Measurements from ENCODE around the gene CDKN2AIP. TPM values are rescaled to one million over a fixed set of nuclear protein-coding genes. Genes with fewer than 3 reads are reported as not detected.

CDKN2AIP gene
- total and polyA plus RNA-seq, 2 of the 4 experiments (the other 2 are of a cell fraction): 11.0 to 16.8 TPM

DNA sequence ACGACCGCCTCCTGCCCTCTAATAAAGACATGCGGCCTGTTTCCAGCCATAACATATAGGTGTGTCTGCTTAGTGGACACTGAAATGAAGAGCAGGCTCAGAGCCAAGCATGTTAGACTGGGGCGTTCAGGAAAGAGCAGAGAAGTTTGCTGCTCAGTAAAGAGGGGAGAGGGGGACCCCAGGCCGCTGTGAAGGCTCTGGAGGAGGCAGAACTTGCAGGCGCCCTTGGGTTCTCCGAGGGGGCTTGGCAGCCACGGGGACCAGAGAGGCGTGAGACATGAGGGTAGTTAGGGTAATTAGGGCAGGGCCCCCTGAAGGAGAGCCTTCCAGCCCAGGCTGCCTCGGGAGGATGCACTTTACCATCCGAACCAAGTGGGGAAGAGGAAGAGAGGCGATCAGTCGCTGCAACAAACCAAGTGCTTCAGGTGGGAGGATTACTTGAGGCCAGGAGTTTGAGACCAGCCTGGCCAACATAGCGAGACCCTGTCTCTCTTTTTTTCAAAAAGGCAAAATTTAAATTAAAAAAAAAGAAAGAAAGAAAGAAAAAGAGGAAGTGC lies 46.6 kb upstream of the CDKN2AIP start:
- H2BK120ac ChIP-seq (ENCODE audit: low read depth, low read length): peak overlapping the region; percentile 65; the same call in 1 of the 2 replicates
- ChIA-PET POLR2A (ENCODE audit: unreplicated experiment) (no interaction called here), CTCF (interaction anchor here (1.0 to 1.1 kb wide), 2 partner anchors 324 to 335 kb away, joined by 3 read pairs; no protein-coding TSS in a partner anchor)
- no peak overlapping the region for H3K56ac ChIP-seq (ENCODE audit: extremely low read depth, insufficient read depth, low read length)
- peak overlapping the region; percentile 82 to 83 for H4K8ac ChIP-seq (ENCODE audit: low read depth in 2 of 2, low read length in 2 of 2)
- H3K4me1 ChIP-seq (ENCODE audit: control insufficient read depth, insufficient read depth, low read length): peaks cover 4% of the 10 kb centered on the region; the same call in 1 of the 2 replicates
- no peak overlapping the region for H4K5ac ChIP-seq (ENCODE audit: low read depth, low read length)
- no peaks in the 10 kb centered on the region for H3K36me3 ChIP-seq (ENCODE audit: control insufficient read depth, insufficient read depth, low read length)
- H3K9ac ChIP-seq (ENCODE audit: low read depth, low read length): 0 out of 2 replicates have a peak overlapping the region, but pooled peaks have one; percentile 60
- peak overlapping the region; percentile 36; the same call in 1 of the 2 replicates for H4K91ac ChIP-seq (ENCODE audit: insufficient read depth, low read depth, low read length)
- no peaks in the 10 kb centered on the region for H4K20me1 ChIP-seq (ENCODE audit: insufficient read depth, low read length)
- H3K4ac ChIP-seq (ENCODE audit: low read depth, low read length): peak overlapping the region; percentile 21; the same call in 1 of the 2 replicates
- WGBS, 2 experiments (ENCODE audit: extremely low coverage in 2 of 2, insufficient read length in 1 of 2): 100% methylated on average over 2 of the region's 14 CpGs; no CpG with 5 or more reads in 1 of the 2 experiments
- no peak for TF ChIP-seq BHLHE40 (IDR thresholded peaks at IDR 0.05; ENCODE audit: low read depth, low read length)
- no peak for TF ChIP-seq NFE2L2 (IDR thresholded peaks at IDR 0.05; ENCODE audit: low read depth, low read length)
- TF ChIP-seq, protein P1, sequence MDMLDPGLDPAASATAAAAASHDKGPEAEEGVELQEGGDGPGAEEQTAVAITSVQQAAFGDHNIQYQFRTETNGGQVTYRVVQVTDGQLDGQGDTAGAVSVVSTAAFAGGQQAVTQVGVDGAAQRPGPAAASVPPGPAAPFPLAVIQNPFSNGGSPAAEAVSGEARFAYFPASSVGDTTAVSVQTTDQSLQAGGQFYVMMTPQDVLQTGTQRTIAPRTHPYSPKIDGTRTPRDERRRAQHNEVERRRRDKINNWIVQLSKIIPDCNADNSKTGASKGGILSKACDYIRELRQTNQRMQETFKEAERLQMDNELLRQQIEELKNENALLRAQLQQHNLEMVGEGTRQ (IDR thresholded peaks at IDR 0.05; ENCODE audit: low read depth, low read length): no peak
- TF ChIP-seq MAZ (IDR thresholded peaks at IDR 0.05; ENCODE audit: borderline replicate concordance, low read depth, low read length): no peak
- no peak for TF ChIP-seq FOS (IDR thresholded peaks at IDR 0.05; ENCODE audit: low read depth, low read length)
- TF ChIP-seq, protein P2, sequence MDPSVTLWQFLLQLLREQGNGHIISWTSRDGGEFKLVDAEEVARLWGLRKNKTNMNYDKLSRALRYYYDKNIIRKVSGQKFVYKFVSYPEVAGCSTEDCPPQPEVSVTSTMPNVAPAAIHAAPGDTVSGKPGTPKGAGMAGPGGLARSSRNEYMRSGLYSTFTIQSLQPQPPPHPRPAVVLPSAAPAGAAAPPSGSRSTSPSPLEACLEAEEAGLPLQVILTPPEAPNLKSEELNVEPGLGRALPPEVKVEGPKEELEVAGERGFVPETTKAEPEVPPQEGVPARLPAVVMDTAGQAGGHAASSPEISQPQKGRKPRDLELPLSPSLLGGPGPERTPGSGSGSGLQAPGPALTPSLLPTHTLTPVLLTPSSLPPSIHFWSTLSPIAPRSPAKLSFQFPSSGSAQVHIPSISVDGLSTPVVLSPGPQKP (IDR thresholded peaks at IDR 0.05; ENCODE audit: borderline replicate concordance, low read depth, low read length): no peak
- TF ChIP-seq POLR2A (IDR thresholded peaks at IDR 0.05; ENCODE audit: low read depth, low read length): no peak
- no peak for TF ChIP-seq RCOR1 (IDR thresholded peaks at IDR 0.05; ENCODE audit: insufficient replicate concordance, low read length)
- peak overlapping the region; percentile 84; the same call in 1 of the 2 replicates for H3K4me2 ChIP-seq (ENCODE audit: low read depth, low read length)
- no peaks in the 10 kb centered on the region for H3K9me1 ChIP-seq (ENCODE audit: insufficient read depth, low read length)
- no peak overlapping the region for H2BK15ac ChIP-seq (ENCODE audit: low read depth, low read length)
- H3K18ac ChIP-seq (ENCODE audit: low read depth, low read length): no peak overlapping the region
- 0 out of 2 replicates have a peak overlapping the region, but pooled peaks have one; percentile 43 for H3K14ac ChIP-seq (replicated peaks; ENCODE audit: low read depth, low read length)
- in situ Hi-C loops (cut with MboI; ENCODE audit: low sequenced_read_pairs): loop anchor here (10.0 kb wide), 1 partner anchor 453 kb away; no protein-coding TSS in a partner anchor
- H2AK5ac ChIP-seq (ENCODE audit: low read depth, low read length): no peak overlapping the region
- H2BK5ac ChIP-seq (ENCODE audit: low read depth, low read length, poor library complexity, severe bottlenecking): no peak overlapping the region
- H3K79me1 ChIP-seq (ENCODE audit: low read depth in 1 of 2, low read length in 2 of 2): no peaks in the 10 kb centered on the region
- ATAC-seq (ENCODE audit: low read depth) (no peak), DNase-seq (no peak)
- H3K4me3 ChIP-seq (ENCODE audit: insufficient read depth, low read depth, low read length): no peak overlapping the region; the same call in 1 of the 2 replicates
- peak overlapping the region; percentile 41; the same call in 1 of the 2 replicates for H3K23ac ChIP-seq (ENCODE audit: low read depth, low read length)
- H3K27me3 ChIP-seq (ENCODE audit: control insufficient read depth, insufficient read depth, low read length): peaks cover 5% of the 10 kb centered on the region; the same call in 1 of the 2 replicates
- peak overlapping the region; percentile 80 for H2AK9ac ChIP-seq (replicated peaks; ENCODE audit: low read depth, low read length, poor library complexity)
- no peak overlapping the region; the same call in 1 of the 2 replicates for H3K27ac ChIP-seq (ENCODE audit: insufficient read depth, low read length)
- intact Hi-C loops (cut with micrococcal nuclease): loop anchor here (1.0 to 5.0 kb wide), 4 partner anchors 86 to 461 kb away; no protein-coding TSS in a partner anchor
- H3K9me3 ChIP-seq (ENCODE audit: control insufficient read depth, insufficient read depth, low read length): no peaks in the 10 kb centered on the region
- H2BK20ac ChIP-seq (ENCODE audit: low read depth, low read length): no peak overlapping the region
- peak overlapping the region; percentile 90 for H2AFZ ChIP-seq (replicated peaks; ENCODE audit: low read length, poor library complexity)
- BruUV-seq (replicated peaks): no TSS peak
- dilution Hi-C loops (cut with HindIII; ENCODE audit: low sequenced_read_pairs, unreplicated experiment): no loop called here

All from IMR-90 (cell line).